ENCODE results near the gene CORO2A.

DNA sequence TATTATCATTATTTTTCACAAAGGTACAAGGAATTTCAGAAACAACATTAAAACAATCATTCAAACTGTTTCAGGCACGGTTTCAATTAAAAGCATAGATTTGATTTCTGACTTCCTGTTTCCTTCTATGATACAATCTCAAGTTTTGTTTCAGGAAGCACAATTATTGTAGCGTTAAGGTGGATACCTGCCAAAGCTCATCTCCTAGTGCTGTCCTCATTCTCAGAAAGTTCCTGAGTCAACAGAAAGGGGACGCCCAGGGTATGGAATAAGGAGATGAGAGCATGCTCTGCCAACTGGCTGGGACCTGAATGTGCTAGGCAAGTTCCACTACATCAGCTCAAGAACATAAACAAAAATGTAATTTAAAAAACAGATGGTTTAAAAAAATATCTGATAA is 71.4 kb downstream of the CORO2A start:
- TF ChIP-seq, protein P1, sequence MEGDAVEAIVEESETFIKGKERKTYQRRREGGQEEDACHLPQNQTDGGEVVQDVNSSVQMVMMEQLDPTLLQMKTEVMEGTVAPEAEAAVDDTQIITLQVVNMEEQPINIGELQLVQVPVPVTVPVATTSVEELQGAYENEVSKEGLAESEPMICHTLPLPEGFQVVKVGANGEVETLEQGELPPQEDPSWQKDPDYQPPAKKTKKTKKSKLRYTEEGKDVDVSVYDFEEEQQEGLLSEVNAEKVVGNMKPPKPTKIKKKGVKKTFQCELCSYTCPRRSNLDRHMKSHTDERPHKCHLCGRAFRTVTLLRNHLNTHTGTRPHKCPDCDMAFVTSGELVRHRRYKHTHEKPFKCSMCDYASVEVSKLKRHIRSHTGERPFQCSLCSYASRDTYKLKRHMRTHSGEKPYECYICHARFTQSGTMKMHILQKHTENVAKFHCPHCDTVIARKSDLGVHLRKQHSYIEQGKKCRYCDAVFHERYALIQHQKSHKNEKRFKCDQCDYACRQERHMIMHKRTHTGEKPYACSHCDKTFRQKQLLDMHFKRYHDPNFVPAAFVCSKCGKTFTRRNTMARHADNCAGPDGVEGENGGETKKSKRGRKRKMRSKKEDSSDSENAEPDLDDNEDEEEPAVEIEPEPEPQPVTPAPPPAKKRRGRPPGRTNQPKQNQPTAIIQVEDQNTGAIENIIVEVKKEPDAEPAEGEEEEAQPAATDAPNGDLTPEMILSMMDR (IDR thresholded peaks at IDR 0.05), result no peak
- no peak for TF ChIP-seq POLR2A (IDR thresholded peaks at IDR 0.05)

All from body of pancreas (tissue), 4 donors.